Measurements from ENCODE around the gene CFDP1.

GRCh38 chr16:75256059-75256571 lies 177.2 kb downstream of the CFDP1 start:
- no peak for TF ChIP-seq CTCF (IDR thresholded peaks at IDR 0.05)
- TF ChIP-seq POLR2A (IDR thresholded peaks at IDR 0.05), result no peak

All from adrenal gland (tissue), 5 donors.